Hair follicle dermal papilla cell (primary cell): Measurements from ENCODE around the gene CEP95. TPM values are rescaled to one million over a fixed set of nuclear protein-coding genes. Genes with fewer than 3 reads are reported as not detected.

Source experiments
- small RNA-seq: library from RNA; depleted of rRNA; stranded (forward); fragments of <200 nt; gene quantifications from one replicate; pipeline ENCODE3, GENCODE V24; 2012
- total RNA-seq: library from RNA; depleted of rRNA; stranded (reverse); fragments of >200 nt; gene quantifications from 2 replicates; pipeline ENCODE4 v1.2.3, GENCODE V29; 2012

The CEP95 gene
- total RNA-seq, result 26.8 and 33.6 TPM in 2 replicates

DNA sequence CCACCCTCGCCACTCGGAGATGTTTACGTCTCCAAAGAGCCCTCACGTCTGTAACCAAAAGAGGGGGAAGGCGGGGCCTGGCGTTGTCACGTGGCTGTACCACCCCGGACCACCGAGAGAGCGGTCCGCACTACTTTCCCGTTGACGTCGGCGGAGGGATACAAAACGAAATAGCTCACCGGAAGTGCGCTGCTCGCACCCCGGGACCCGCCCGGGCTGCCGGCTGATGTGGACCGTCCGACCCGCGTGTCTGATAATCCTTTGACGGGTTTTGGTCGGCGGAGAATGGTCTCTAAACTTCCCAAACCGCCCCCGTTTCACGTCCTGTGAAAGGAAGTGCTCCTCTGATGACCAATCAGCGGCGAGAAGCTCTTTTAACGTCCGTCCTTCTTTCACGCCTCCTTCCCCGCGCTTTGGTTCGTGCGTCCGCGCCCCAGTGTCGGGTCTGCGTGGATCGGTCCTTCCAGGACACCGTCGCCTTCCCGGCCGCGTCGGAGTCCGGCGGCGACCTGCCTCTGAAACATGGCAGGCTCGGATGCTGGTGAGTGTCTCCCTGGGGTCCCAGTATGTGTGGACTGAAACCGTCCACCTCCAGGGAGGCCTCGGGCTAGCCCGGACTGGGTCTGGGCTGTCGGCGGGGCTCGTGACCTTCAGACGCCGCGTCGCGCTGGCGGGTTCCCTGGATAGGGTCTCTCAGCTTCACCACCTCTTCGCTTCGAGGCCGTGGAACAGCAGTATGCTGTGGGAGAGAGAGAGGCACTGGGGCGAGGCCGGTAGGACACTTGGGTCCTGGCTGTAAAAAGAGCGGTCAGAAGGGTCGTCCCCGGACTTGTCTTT lies at the start of gene CEP95:
Gene CEP95 (plus strand): TSS at position 402 of the 837 bp plus-strand sequence. CDS start 121 bp downstream, at position 523.

DNA sequence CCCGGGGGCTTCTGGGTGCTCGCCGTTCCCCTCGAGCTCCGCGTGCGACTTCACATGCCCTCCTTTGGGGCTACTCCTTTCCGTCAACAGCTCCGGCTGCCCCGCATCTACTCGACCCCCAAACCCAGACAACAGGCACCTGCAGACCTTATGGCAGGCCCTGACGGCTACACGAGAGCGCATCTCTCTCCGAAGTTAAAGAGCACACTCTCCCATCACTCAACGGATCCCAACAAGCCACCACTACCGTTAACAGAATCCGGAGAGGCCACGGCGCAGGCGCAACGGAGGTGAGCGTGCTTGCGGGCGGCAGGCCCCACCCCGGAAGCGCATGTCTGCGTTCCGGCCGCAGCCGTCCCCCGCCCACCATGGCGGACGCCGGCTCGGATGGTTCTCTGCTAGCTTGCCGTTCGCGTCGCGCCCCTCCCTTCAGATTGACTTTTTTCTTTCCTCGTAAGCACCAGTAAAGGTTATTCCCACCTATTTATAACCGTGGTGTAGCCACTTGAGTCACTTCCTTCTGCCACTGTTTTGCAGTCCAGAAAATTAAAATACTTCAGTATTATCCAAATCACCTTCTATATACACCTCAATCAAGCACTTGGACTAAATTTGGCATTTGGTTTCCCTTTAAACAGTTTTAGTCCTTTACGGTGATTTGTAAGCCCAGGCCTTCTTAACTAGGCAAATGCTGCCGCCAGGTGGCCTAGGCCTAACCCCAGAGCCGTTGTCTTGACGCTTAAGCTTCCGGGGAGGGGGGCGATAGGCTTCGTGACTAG lies 9.8 kb upstream of the CEP95 start, which contains the start of gene POLG2:
Gene POLG2 (minus strand): TSS at position 269 of the 779 bp plus-strand sequence. CDS start 86 bp downstream, at position 183.

DNA sequence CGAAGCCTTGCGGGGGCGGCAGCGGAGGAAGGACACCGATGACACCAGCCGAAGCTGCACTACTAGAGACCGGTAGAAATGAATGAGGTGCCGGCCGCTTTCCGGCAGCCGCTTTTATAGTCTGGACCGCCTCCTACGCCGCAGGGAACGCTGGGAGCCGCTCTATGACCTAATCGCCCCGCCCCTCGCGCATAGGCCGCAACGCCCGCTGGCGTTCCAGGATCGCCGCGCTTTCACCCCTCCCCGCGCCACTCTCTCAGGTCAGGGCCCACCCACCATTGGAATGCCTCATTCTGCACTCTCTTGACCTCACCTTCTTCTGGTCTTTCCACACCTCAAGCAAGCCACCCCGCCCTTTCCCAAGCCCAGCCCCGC lies 589 bp upstream of the CEP95 start, which contains the start of gene DDX5:
Gene DDX5 (minus strand): TSS at position 89 of the 375 bp plus-strand sequence. CDS start 170 bp downstream, outside the sequence.

Small RNA genes within 50 kb of the gene (small RNA-seq; reads per million reads assigned to genes)
- gene AC009994.1 (not detected), gene ATP5MFP4 (not detected)

Other genes starting within 250 kb of the CEP95 start
- 41.7 and 54.5 TPM in 2 replicates for gene TEX2, start 243.7 kb upstream of the CEP95 start, total RNA-seq
- 0.36 and 0.65 TPM in 2 replicates for gene PECAM1, start 116.1 kb upstream of the CEP95 start, total RNA-seq
- 6.5 and 9.8 TPM in 2 replicates for gene MILR1, start 57.9 kb upstream of the CEP95 start, total RNA-seq
- gene POLG2, start 9.9 kb upstream of the CEP95 start, total RNA-seq, result 4.7 and 6.3 TPM in 2 replicates
- gene DDX5, start 688 bp upstream of the CEP95 start, total RNA-seq, result 379 and 496 TPM in 2 replicates
- gene SMURF2, start 155.3 kb downstream of the CEP95 start, total RNA-seq, result 84.8 and 86.2 TPM in 2 replicates